Neural cell (in vitro differentiated cells): ENCODE results near the gene STPG3. TPM values are rescaled to one million over a fixed set of nuclear protein-coding genes. Genes with fewer than 3 reads are reported as not detected.

Source experiments
- H2AFZ ChIP-seq: fragments of 200-600, 300-800 bp; sonication (generic), shearing (Covaris generic); 2 replicates; pipeline ENCODE4 v1.6.0; 2014; ENCODE audit warnings: low read depth, mild to moderate bottlenecking, antibody characterized with exemption, low read length, moderate library complexity
- H3F3A ChIP-seq: fragments of 200-600 bp; shearing (Covaris generic); 2 replicates; pipeline ENCODE4 v1.6.1; 2016; ENCODE audit warnings: mild to moderate bottlenecking, moderate library complexity, mixed read lengths, antibody characterized with exemption, low read length; ENCODE audit not compliant: insufficient read depth, poor library complexity, severe bottlenecking
- H3K27ac ChIP-seq: fragments of 200-600, 300-800 bp; sonication (generic), shearing (Covaris generic); 2 replicates; pipeline ENCODE4 v1.5.1; 2014; ENCODE audit warnings: mild to moderate bottlenecking, low read length, moderate library complexity
- H3K27me3 ChIP-seq: fragments of 300-800, 200-600 bp; sonication (generic), shearing (Covaris generic); 2 replicates; pipeline ENCODE4 v1.6.0; 2014; ENCODE audit warnings: mild to moderate bottlenecking, low read depth, low read length, moderate library complexity; ENCODE audit not compliant: insufficient read depth
- H3K36me3 ChIP-seq: fragments of 300-800, 200-600 bp; sonication (generic), shearing (Covaris generic); 2 replicates; pipeline ENCODE4 v1.5.1; 2014; ENCODE audit warnings: mild to moderate bottlenecking, antibody characterized with exemption, low read length, moderate library complexity; ENCODE audit not compliant: insufficient read depth
- H3K4me2 ChIP-seq: fragments of 300-800, 200-600 bp; sonication (generic), shearing (Covaris generic); 2 replicates; pipeline ENCODE4 v1.6.0; 2014; ENCODE audit warnings: mild to moderate bottlenecking, low read length
- H3K4me3 ChIP-seq: fragments of 300-800, 200-600 bp; sonication (generic), shearing (Covaris generic); 2 replicates; pipeline ENCODE4 v1.5.1; 2014; ENCODE audit warnings: mild to moderate bottlenecking, low read length, moderate library complexity
- H3K79me2 ChIP-seq: fragments of 200-600 bp; shearing (Covaris generic); replicated peaks from 2 replicates; pipeline ENCODE4 v1.6.0; 2014; ENCODE audit warnings: mild to moderate bottlenecking, low read length, moderate library complexity; ENCODE audit not compliant: insufficient read depth
- H3K9ac ChIP-seq: fragments of 300-800, 200-600 bp; sonication (generic), shearing (Covaris generic); 2 replicates; pipeline ENCODE4 v1.6.1; 2016; ENCODE audit warnings: mild to moderate bottlenecking, low read length, mixed read lengths
- H3K9me2 ChIP-seq: fragments of 200-600 bp; shearing (Covaris generic); 2 replicates; pipeline ENCODE4 v1.6.1; 2016; ENCODE audit warnings: mild to moderate bottlenecking, low read length, mixed read lengths; ENCODE audit not compliant: insufficient read depth
- H3K9me3 ChIP-seq: fragments of 200-600, 300-800 bp; sonication (generic), shearing (Covaris generic); 2 replicates; pipeline ENCODE4 v1.6.1; 2016; ENCODE audit warnings: mild to moderate bottlenecking, mixed run types, low read length, moderate library complexity, mixed read lengths
- H4K20me1 ChIP-seq: fragments of 200-600 bp; shearing (Covaris generic); 2 replicates; pipeline ENCODE4 v1.6.1; 2016; ENCODE audit warnings: mild to moderate bottlenecking, mixed run types; ENCODE audit not compliant: insufficient read depth
- CTCF ChIP-seq: fragments of 450-650 bp; IDR thresholded peaks from 2 replicates; pipeline ENCODE4 v1.5.1; 2014; ENCODE audit warnings: antibody characterized with exemption, mild to moderate bottlenecking, moderate library complexity; ENCODE audit not compliant: poor library complexity, severe bottlenecking
- EP300 ChIP-seq: fragments of 450-650 bp; conservative IDR thresholded peaks from 2 replicates; pipeline ENCODE4 v1.6.1; 2014; ENCODE audit warnings: antibody characterized with exemption, mild to moderate bottlenecking, moderate library complexity; ENCODE audit not compliant: poor library complexity, severe bottlenecking
- EZH2 ChIP-seq: fragments of 200-600, 300-800 bp; shearing (Covaris generic), sonication (generic); IDR thresholded peaks from 2 replicates; pipeline ENCODE4 v1.6.1; 2014; ENCODE audit warnings: antibody characterized with exemption, low read length, borderline replicate concordance, mild to moderate bottlenecking; ENCODE audit not compliant: insufficient read depth, poor library complexity, severe bottlenecking
- MXI1 ChIP-seq: fragments of 450-650 bp; conservative IDR thresholded peaks from 2 replicates; pipeline ENCODE4 v1.6.1; 2014; ENCODE audit warnings: antibody characterized with exemption, mild to moderate bottlenecking; ENCODE audit not compliant: poor library complexity, severe bottlenecking
- POLR2AphosphoS5 ChIP-seq: IDR thresholded peaks from 2 replicates; pipeline ENCODE4 v1.6.1; 2012
- RAD21 ChIP-seq: fragments of 450-650 bp; conservative IDR thresholded peaks from 2 replicates; pipeline ENCODE4 v1.6.1; 2014; ENCODE audit warnings: antibody characterized with exemption, mild to moderate bottlenecking, moderate library complexity
- REST ChIP-seq: IDR thresholded peaks from 2 replicates; pipeline ENCODE4 v1.6.1; 2012; ENCODE audit warnings: borderline replicate concordance
- SMC3 ChIP-seq: fragments of 450-650 bp; conservative IDR thresholded peaks from 2 replicates; pipeline ENCODE4 v1.6.1; 2014; ENCODE audit warnings: antibody characterized with exemption, mild to moderate bottlenecking, moderate library complexity; ENCODE audit not compliant: poor library complexity
- TAF1 ChIP-seq: IDR thresholded peaks from 2 replicates; pipeline ENCODE4 v1.6.1; 2012; ENCODE audit warnings: low read depth
- polyA plus RNA-seq: library from polyadenylated mRNA; depleted of rRNA; stranded (reverse); fragments of >200 nt; gene quantifications from 2 replicates; pipeline ENCODE4 v1.2.3, GENCODE V29; 2014

The STPG3 gene
- polyA plus RNA-seq, 1 donor from 2014 or later = not detected

GRCh38 chr9:137212520-137212919 lies 38.6 kb upstream of the STPG3 start:
- H3K9ac ChIP-seq = no peak overlapping the region
- H4K20me1 ChIP-seq = no peaks in the 10 kb centered on the region
- H3K27me3 ChIP-seq = no peaks in the 10 kb centered on the region
- no peak overlapping the region for H3K4me3 ChIP-seq
- no peaks in the 10 kb centered on the region for H3K36me3 ChIP-seq
- H3K9me3 ChIP-seq = no peaks in the 10 kb centered on the region
- no peak overlapping the region for H3K4me2 ChIP-seq
- H3K79me2 ChIP-seq = no peaks in the 10 kb centered on the region
- TF ChIP-seq EP300 (no peak), POLR2AphosphoS5 (no peak), TAF1 (no peak), SMC3 (no peak), RAD21 (no peak), EZH2 (no peak), CTCF (no peak), MXI1 (no peak), REST (no peak)
- no peak overlapping the region for H3K27ac ChIP-seq
- no peaks in the 10 kb centered on the region for H3K9me2 ChIP-seq
- H3F3A ChIP-seq = no peaks in the 10 kb centered on the region
- no peak overlapping the region for H2AFZ ChIP-seq

GRCh38 chr9:137213160-137214060 lies 37.7 kb upstream of the STPG3 start:
- Histone ChIP-seq H3K4me3 (no peak overlapping the region), H3K27me3 (no peaks in the 10 kb centered on the region), H3K9ac (no peak overlapping the region), H3K4me2 (no peak overlapping the region), H4K20me1 (no peaks in the 10 kb centered on the region), H3K9me3 (no peaks in the 10 kb centered on the region), H3K9me2 (no peaks in the 10 kb centered on the region), H3K79me2 (no peaks in the 10 kb centered on the region), H3F3A (no peaks in the 10 kb centered on the region), H3K27ac (no peak overlapping the region), H3K36me3 (no peaks in the 10 kb centered on the region), H2AFZ (no peak overlapping the region)
- no peak for TF ChIP-seq SMC3
- TF ChIP-seq RAD21 = no peak
